Panc1 (cell line): ENCODE results near the gene DAPK1.

Source experiments
- POLR2AphosphoS5 ChIP-seq: IDR thresholded peaks from 2 replicates; pipeline ENCODE4 v1.6.1; 2012; ENCODE audit warnings: mild to moderate bottlenecking, low read depth, low read length, moderate library complexity
- SIN3A ChIP-seq: IDR thresholded peaks from 2 replicates; pipeline ENCODE4 v1.6.1; 2012; ENCODE audit warnings: low read depth, mild to moderate bottlenecking, low read length, moderate library complexity, borderline replicate concordance; ENCODE audit not compliant: insufficient read depth
- TF ChIP-seq, protein P1 (sequence below), 2 experiments: IDR thresholded peaks; 2 replicates each; pipeline ENCODE4 v1.6.1; 2011 to 2012; ENCODE audit warnings: low read depth in 2 of 2, control low read depth in 1 of 2, low read length in 1 of 2, mild to moderate bottlenecking in 1 of 2, moderate library complexity in 1 of 2; ENCODE audit not compliant: insufficient read depth in 1 of 2
- TF ChIP-seq, protein P2 (sequence below): fragments of 450-650 bp; IDR thresholded peaks from 2 replicates; pipeline ENCODE4 v1.5.1; 2017; ENCODE audit warnings: mild to moderate bottlenecking

DNA sequence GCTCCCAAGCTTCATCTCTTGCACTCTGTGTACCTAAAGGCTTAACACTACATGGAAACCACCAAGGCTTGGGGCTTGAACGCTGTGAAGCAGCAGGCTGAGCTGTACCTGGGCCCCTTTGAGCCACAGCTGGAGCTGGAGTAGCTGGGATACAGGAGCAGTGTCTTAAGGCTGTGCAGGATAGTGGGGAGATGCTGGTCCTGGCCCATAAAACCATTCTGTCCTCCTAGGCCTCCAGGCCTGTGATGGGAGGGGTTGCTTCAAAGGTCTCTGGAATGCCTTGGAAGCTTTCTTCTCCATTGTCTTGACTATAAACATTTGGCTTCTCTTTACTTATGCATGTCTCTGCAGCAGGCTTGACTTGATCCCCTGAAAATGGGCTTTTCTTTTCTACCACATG lies 42.3 kb upstream of the DAPK1 start:
- TF ChIP-seq, protein P1, sequence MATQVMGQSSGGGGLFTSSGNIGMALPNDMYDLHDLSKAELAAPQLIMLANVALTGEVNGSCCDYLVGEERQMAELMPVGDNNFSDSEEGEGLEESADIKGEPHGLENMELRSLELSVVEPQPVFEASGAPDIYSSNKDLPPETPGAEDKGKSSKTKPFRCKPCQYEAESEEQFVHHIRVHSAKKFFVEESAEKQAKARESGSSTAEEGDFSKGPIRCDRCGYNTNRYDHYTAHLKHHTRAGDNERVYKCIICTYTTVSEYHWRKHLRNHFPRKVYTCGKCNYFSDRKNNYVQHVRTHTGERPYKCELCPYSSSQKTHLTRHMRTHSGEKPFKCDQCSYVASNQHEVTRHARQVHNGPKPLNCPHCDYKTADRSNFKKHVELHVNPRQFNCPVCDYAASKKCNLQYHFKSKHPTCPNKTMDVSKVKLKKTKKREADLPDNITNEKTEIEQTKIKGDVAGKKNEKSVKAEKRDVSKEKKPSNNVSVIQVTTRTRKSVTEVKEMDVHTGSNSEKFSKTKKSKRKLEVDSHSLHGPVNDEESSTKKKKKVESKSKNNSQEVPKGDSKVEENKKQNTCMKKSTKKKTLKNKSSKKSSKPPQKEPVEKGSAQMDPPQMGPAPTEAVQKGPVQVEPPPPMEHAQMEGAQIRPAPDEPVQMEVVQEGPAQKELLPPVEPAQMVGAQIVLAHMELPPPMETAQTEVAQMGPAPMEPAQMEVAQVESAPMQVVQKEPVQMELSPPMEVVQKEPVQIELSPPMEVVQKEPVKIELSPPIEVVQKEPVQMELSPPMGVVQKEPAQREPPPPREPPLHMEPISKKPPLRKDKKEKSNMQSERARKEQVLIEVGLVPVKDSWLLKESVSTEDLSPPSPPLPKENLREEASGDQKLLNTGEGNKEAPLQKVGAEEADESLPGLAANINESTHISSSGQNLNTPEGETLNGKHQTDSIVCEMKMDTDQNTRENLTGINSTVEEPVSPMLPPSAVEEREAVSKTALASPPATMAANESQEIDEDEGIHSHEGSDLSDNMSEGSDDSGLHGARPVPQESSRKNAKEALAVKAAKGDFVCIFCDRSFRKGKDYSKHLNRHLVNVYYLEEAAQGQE (IDR thresholded peaks at IDR 0.05; ENCODE audit: insufficient read depth in 1 of 2, low read depth in 2 of 2, low read length in 1 of 2) = no peak
- TF ChIP-seq, protein P2, sequence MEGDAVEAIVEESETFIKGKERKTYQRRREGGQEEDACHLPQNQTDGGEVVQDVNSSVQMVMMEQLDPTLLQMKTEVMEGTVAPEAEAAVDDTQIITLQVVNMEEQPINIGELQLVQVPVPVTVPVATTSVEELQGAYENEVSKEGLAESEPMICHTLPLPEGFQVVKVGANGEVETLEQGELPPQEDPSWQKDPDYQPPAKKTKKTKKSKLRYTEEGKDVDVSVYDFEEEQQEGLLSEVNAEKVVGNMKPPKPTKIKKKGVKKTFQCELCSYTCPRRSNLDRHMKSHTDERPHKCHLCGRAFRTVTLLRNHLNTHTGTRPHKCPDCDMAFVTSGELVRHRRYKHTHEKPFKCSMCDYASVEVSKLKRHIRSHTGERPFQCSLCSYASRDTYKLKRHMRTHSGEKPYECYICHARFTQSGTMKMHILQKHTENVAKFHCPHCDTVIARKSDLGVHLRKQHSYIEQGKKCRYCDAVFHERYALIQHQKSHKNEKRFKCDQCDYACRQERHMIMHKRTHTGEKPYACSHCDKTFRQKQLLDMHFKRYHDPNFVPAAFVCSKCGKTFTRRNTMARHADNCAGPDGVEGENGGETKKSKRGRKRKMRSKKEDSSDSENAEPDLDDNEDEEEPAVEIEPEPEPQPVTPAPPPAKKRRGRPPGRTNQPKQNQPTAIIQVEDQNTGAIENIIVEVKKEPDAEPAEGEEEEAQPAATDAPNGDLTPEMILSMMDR = no peak
- TF ChIP-seq POLR2AphosphoS5 (no peak), SIN3A (no peak)
